Mucosa of rectum (tissue), 2 donors: Measurements from ENCODE around the gene RPS6KA3.

ENCODE experiments used
- H3K27ac ChIP-seq, 2 donors: one replicate each; pipeline ENCODE4 v1.7.0; 2013; ENCODE audit warnings: inconsistent platforms in 2 of 2, low read depth in 2 of 2, low read length in 2 of 2
- H3K27me3 ChIP-seq, 2 donors: one replicate each; pipeline ENCODE4 v1.7.0; 2013; ENCODE audit warnings: low read length in 2 of 2; ENCODE audit not compliant: control insufficient read depth in 2 of 2, insufficient read depth in 2 of 2
- H3K36me3 ChIP-seq, 2 donors: one replicate each; pipeline ENCODE4 v1.7.0; 2013; ENCODE audit warnings: low read length in 2 of 2; ENCODE audit not compliant: control insufficient read depth in 2 of 2, insufficient read depth in 2 of 2
- H3K4me1 ChIP-seq, 2 donors: one replicate each; pipeline ENCODE4 v1.7.0; 2013; ENCODE audit warnings: low read length in 2 of 2, mild to moderate bottlenecking in 1 of 2; ENCODE audit not compliant: control insufficient read depth in 2 of 2, insufficient read depth in 2 of 2
- H3K4me3 ChIP-seq, 2 donors: one replicate each; pipeline ENCODE4 v1.7.0; 2013; ENCODE audit warnings: low read length in 2 of 2
- H3K9ac ChIP-seq, 2 donors: one replicate each; pipeline ENCODE4 v1.7.0; 2013; ENCODE audit warnings: low read length in 2 of 2, low read depth in 1 of 2, mild to moderate bottlenecking in 1 of 2
- H3K9me3 ChIP-seq, 2 donors: one replicate each; pipeline ENCODE4 v1.7.0; 2013; ENCODE audit warnings: low read length in 2 of 2; ENCODE audit not compliant: control insufficient read depth in 2 of 2
- donor health status: healthy.
- donor health status: Normal muscosa, but diverticular disease.

RPS6KA3 gene

GRCh38 chrX:20266810-20267606 is at the start of gene RPS6KA3:
Gene RPS6KA3, minus strand, starts transcription at chrX:20266909. Its CDS starts 277 bp downstream, at chrX:20266632.
- Histone ChIP-seq H3K9me3 (no peaks in the 10 kb centered on the region), H3K27me3 (peaks cover 0 to 4% of the 10 kb centered on the region in 2 donors), H3K9ac (peak within 1 kb of the TSS; percentile 74 to 87), H3K27ac (peak within 1 kb of the TSS; percentile 81 to 84), H3K4me3 (peak within 1 kb of the TSS; percentile 78 to 79), H3K36me3 (no peaks in the 10 kb centered on the region), H3K4me1 (peaks cover 3 to 6% of the 10 kb centered on the region in 2 donors)

DNA sequence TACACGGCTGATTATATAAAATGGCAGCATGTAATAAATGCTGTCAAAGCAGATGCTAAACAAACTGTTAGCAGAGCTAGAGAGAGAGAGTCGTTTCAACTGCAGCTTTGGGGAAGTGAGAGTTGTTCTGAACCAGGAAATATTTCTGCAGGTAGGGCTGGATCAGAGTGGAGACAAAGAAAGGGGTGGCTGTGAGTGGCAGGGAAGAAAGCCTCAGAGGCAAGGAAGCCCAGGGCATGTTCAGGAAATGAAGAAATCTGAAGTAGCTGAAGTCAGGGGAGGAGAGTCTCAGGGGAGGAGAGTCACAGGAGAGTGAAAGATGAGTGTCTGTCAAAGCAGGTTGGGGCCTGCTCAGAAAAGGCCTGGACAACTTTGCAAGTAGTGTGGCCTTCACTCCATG is 48.4 kb upstream of the RPS6KA3 start:
- Histone ChIP-seq H3K4me1 (no peaks in the 10 kb centered on the region), H3K27ac (no peak overlapping the region), H3K9me3 (no peaks in the 10 kb centered on the region), H3K36me3 (no peaks in the 10 kb centered on the region), H3K9ac (no peak overlapping the region), H3K4me3 (no peak overlapping the region), H3K27me3 (peaks cover 2 to 4% of the 10 kb centered on the region in 2 donors)

- no peaks in the 10 kb centered on the region for H3K9me3 ChIP-seq
- H3K27me3 ChIP-seq: peaks cover 0 to 4% of the 10 kb centered on the region in 2 donors
- no peak overlapping the region for H3K4me3 ChIP-seq
- no peaks in the 10 kb centered on the region for H3K4me1 ChIP-seq
- H3K36me3 ChIP-seq: no peaks in the 10 kb centered on the region
- no peak overlapping the region for H3K27ac ChIP-seq
- no peak overlapping the region for H3K9ac ChIP-seq
Measured at GRCh38 chrX:20313899-20314298, 47.2 kb upstream of the RPS6KA3 start.

DNA sequence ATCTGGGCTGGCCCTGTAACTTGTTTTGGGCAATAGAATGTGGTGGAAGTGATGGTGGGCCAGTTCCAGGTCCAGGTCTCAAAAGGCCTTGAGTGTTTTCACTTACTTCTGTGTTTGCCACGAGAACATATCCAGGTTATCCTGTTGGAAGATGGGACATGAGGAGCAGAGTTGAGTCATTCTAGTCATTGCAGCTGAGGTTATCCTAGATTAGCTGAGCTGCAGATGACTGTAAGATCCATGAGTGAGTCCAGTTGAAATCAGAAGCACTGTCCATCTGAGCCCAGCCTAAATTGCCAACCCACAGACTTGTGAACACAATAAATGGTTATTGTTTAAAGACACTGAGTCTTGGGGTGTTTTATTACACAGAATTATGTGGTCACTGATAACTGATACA is 45.3 kb upstream of the RPS6KA3 start:
- Histone ChIP-seq H3K36me3 (no peaks in the 10 kb centered on the region), H3K4me1 (no peaks in the 10 kb centered on the region), H3K4me3 (no peak overlapping the region), H3K9me3 (no peaks in the 10 kb centered on the region), H3K27ac (no peak overlapping the region), H3K9ac (no peak overlapping the region), H3K27me3 (peaks cover 0 to 6% of the 10 kb centered on the region in 2 donors)

DNA sequence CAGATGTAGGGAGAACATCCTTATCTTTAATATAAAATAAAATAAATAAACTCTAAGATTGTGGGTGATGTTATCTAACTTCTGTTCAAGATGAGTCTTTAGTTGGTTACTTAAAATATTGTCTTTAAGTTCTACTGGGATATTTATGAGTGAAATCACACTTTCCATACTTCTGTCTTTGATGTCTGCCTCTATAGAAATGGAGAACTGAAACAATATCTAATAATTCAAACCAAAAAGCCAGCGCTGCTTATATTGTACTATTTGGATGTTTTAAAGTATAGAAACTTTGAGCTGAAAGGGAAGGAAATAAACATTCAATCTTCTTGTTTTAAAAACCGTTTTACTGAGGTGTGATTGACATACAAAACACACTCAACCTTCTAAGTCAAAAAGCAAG is 44.8 kb upstream of the RPS6KA3 start:
- Histone ChIP-seq H3K27me3 (peaks cover 0 to 8% of the 10 kb centered on the region in 2 donors), H3K4me1 (no peaks in the 10 kb centered on the region), H3K4me3 (no peak overlapping the region), H3K9me3 (no peaks in the 10 kb centered on the region), H3K36me3 (no peaks in the 10 kb centered on the region), H3K27ac (no peak overlapping the region), H3K9ac (no peak overlapping the region)

- H3K4me1 ChIP-seq: no peaks in the 10 kb centered on the region
- H3K27me3 ChIP-seq: peaks cover 0 to 8% of the 10 kb centered on the region in 2 donors
- no peak overlapping the region for H3K9ac ChIP-seq
- H3K36me3 ChIP-seq: no peaks in the 10 kb centered on the region
- H3K27ac ChIP-seq: no peak overlapping the region
- H3K9me3 ChIP-seq: no peaks in the 10 kb centered on the region
- no peak overlapping the region for H3K4me3 ChIP-seq
Measured at GRCh38 chrX:20309806-20310205, 43.1 kb upstream of the RPS6KA3 start.

- Histone ChIP-seq H3K4me3 (no peak overlapping the region), H3K4me1 (no peaks in the 10 kb centered on the region), H3K9me3 (no peaks in the 10 kb centered on the region), H3K36me3 (no peaks in the 10 kb centered on the region), H3K27me3 (peaks cover 0 to 8% of the 10 kb centered on the region in 2 donors), H3K9ac (no peak overlapping the region), H3K27ac (no peak overlapping the region)
Measured at GRCh38 chrX:20306668-20307067, 40.0 kb upstream of the RPS6KA3 start.

- H3K27me3 ChIP-seq: peaks cover 0 to 3% of the 10 kb centered on the region in 2 donors
- H3K27ac ChIP-seq: no peak overlapping the region
- H3K9ac ChIP-seq: no peak overlapping the region
- H3K4me1 ChIP-seq: no peaks in the 10 kb centered on the region
- no peak overlapping the region for H3K4me3 ChIP-seq
- H3K9me3 ChIP-seq: no peaks in the 10 kb centered on the region
- no peaks in the 10 kb centered on the region for H3K36me3 ChIP-seq
Measured at GRCh38 chrX:20300822-20301221, 34.1 kb upstream of the RPS6KA3 start.

- Histone ChIP-seq H3K36me3 (no peaks in the 10 kb centered on the region), H3K27ac (no peak overlapping the region), H3K4me1 (no peaks in the 10 kb centered on the region), H3K9ac (no peak overlapping the region), H3K4me3 (no peak overlapping the region), H3K27me3 (no peaks in the 10 kb centered on the region), H3K9me3 (no peaks in the 10 kb centered on the region)
Measured at GRCh38 chrX:20294957-20295356, 28.2 kb upstream of the RPS6KA3 start.

- Histone ChIP-seq H3K4me1 (no peaks in the 10 kb centered on the region), H3K36me3 (no peaks in the 10 kb centered on the region), H3K9me3 (no peaks in the 10 kb centered on the region), H3K9ac (no peak overlapping the region), H3K27me3 (no peaks in the 10 kb centered on the region), H3K4me3 (no peak overlapping the region), H3K27ac (peak overlapping the region in 1 of 2 donors; percentile 34)
Measured at GRCh38 chrX:20294284-20294683, 27.6 kb upstream of the RPS6KA3 start.
